ENCODE results near the gene INIP. TPM values are rescaled to one million over a fixed set of nuclear protein-coding genes. Genes with fewer than 3 reads are reported as not detected.

Gene INIP
- total and polyA plus RNA-seq, 2 experiments from 2014 or later, result 16.7 to 30.4 TPM

- TF ChIP-seq CREB1 (CRISPR knock-in tag; IDR thresholded peaks at IDR 0.05; ENCODE audit: low read depth) (no peak), ZNF114 (CRISPR knock-in tag; IDR thresholded peaks at IDR 0.05) (no peak), STAT1 (IDR thresholded peaks at IDR 0.05; ENCODE audit: unreplicated experiment) (no peak), EZH2 (IDR thresholded peaks at IDR 0.05; ENCODE audit: low read depth, unreplicated experiment) (no peak), JUNB (IDR thresholded peaks at IDR 0.05; ENCODE audit: unreplicated experiment) (no peak), ZNF331 (CRISPR knock-in tag; IDR thresholded peaks at IDR 0.05; ENCODE audit: low read depth) (no peak)
Observed at GRCh38 chr9:112719696-112720095, 1.8 kb upstream of the INIP start (continued).

DNA sequence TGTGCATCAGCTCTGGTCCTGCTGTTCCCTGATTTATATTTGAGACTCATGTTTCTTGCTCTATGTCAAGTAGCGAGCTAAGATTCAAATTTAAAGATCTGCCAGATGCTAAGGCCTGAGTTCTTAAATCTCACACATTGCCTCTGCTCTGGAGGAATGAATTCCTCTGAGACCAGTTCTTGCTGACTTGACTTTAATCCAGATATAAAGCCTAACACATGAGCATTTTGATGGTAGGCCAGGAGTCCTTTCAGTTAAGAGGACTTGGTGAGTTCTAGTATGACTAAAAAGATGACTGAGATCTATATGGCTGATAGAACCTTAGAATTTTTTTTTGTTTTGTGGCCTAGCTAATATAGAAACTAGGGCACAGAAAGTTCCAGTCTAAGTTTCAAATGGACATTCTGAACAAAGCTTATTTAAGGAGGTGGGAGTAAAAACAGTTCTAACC lies 1.3 kb upstream of the INIP start:
- Histone ChIP-seq H3K27ac (ENCODE audit: low read depth) (no peak overlapping the region), H3K4me1 (ENCODE audit: insufficient read depth) (no peaks in the 10 kb centered on the region), H4K20me1 (replicated peaks; ENCODE audit: insufficient read depth) (no peaks in the 10 kb centered on the region), H3K4me3 (no peak overlapping the region), H3K9me2 (ENCODE audit: insufficient read depth) (no peaks in the 10 kb centered on the region), H3K4me2 (no peak overlapping the region), H2AFZ (no peak overlapping the region), H3F3A (replicated peaks; ENCODE audit: low read depth) (0 out of 2 replicates have a peak, but pooled peaks cover 6% of the 10 kb centered on the region), H3K27me3 (ENCODE audit: insufficient read depth) (no peaks in the 10 kb centered on the region), H3K79me2 (replicated peaks; ENCODE audit: insufficient read depth) (peaks cover 18% of the 10 kb centered on the region), H3K36me3 (ENCODE audit: insufficient read depth) (no peaks in the 10 kb centered on the region; the same call in 1 of the 2 replicates)
- H3K4me1 Mint-ChIP-seq, result no peaks in the 10 kb centered on the region
- no peak for TF ChIP-seq EZH2 (IDR thresholded peaks at IDR 0.05; ENCODE audit: low read depth, unreplicated experiment)
- H3K27me3 Mint-ChIP-seq (ENCODE audit: insufficient read depth, low read depth, poor library complexity), result no peaks in the 10 kb centered on the region
- no peak for ATAC-seq
- no peaks in the 10 kb centered on the region for H3K9me3 Mint-ChIP-seq
- H3K36me3 Mint-ChIP-seq (ENCODE audit: low read depth), result peaks cover 3% of the 10 kb centered on the region; the same call in 2 of the 3 replicates
- no peak for DNase-seq (ENCODE audit: low spot score)
- H3K4me3 Mint-ChIP-seq, result no peak overlapping the region
- H3K27ac Mint-ChIP-seq, result no peak overlapping the region

DNA sequence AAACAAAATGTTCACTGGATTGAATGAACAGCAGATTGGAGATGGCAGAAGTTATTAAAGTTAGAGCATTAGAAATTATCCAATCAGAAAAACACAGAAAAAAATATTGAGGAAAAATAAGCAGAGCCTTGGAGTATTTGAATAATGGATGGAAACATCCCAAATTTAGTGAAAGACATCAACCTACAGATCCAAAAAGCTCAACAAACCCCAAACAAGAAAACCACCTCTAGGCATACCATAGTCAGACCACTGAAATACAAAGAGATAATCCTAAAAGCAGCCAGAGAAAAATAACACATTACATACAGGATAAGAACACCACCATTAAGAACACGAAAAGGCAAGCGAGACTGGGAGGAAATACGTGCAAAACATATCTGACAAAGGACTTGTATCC lies 5.2 kb downstream of the INIP start:
- Mint-ChIP-seq H3K9me3 (no peaks in the 10 kb centered on the region), H3K4me1 (peaks cover 6% of the 10 kb centered on the region; the same call in 1 of the 3 replicates), H3K27ac (no peak overlapping the region), H3K4me3 (no peak overlapping the region), H3K27me3 (ENCODE audit: insufficient read depth, low read depth, poor library complexity) (no peaks in the 10 kb centered on the region), H3K36me3 (ENCODE audit: low read depth) (peaks cover 3% of the 10 kb centered on the region; the same call in 2 of the 3 replicates)
- Histone ChIP-seq H3K79me2 (replicated peaks; ENCODE audit: insufficient read depth) (peaks cover 50% of the 10 kb centered on the region), H3K27ac (ENCODE audit: low read depth) (no peak overlapping the region), H3K27me3 (ENCODE audit: insufficient read depth) (no peaks in the 10 kb centered on the region), H3F3A (replicated peaks; ENCODE audit: low read depth) (no peaks in the 10 kb centered on the region), H3K9me2 (ENCODE audit: insufficient read depth) (no peaks in the 10 kb centered on the region), H3K4me2 (no peak overlapping the region), H3K4me1 (ENCODE audit: insufficient read depth) (no peaks in the 10 kb centered on the region), H4K20me1 (replicated peaks; ENCODE audit: insufficient read depth) (peaks cover 5% of the 10 kb centered on the region; the same call in 1 of the 2 replicates), H3K36me3 (ENCODE audit: insufficient read depth) (no peaks in the 10 kb centered on the region; the same call in 1 of the 2 replicates), H2AFZ (no peak overlapping the region), H3K4me3 (no peak overlapping the region)
- no peak for TF ChIP-seq ZNF331 (CRISPR knock-in tag; IDR thresholded peaks at IDR 0.05; ENCODE audit: low read depth)
- no peak for DNase-seq (ENCODE audit: low spot score)
- ATAC-seq, result no peak

DNA sequence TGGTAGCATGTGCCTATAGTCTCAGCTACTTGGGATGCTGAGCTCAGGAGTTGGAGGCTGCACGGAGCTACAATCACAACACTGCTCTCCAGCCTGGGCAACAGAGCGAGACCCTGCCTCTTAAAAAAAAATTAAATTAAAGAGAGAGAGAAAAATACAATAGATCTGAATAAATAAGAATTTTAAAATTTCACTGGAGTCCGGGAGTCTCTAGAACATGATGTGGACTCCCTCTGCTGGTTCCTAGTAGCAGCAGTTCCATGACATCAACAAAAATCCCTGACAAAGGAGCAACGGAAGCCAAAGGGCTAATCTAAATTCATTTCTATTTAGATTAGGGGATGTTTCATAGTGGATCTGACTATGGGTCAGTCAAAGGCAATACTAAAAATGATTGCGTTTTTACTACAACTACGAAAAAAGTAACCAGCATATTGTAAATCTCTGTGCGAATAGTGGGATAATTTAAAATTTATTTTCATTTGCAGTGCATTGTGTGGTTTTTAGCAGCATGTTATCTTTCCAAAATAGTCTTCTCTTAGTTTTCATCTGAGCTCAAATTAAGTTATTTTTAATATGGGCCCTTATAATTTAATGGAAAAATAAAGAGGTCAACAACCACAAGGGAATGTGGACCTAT lies 6.7 kb downstream of the INIP start:
- DNase-seq (ENCODE audit: low spot score), result peak; percentile 60
- Histone ChIP-seq H3K4me3 (no peak overlapping the region), H3K36me3 (ENCODE audit: insufficient read depth) (no peaks in the 10 kb centered on the region; the same call in 1 of the 2 replicates), H3K27me3 (ENCODE audit: insufficient read depth) (no peaks in the 10 kb centered on the region), H4K20me1 (replicated peaks; ENCODE audit: insufficient read depth) (peaks cover 5% of the 10 kb centered on the region; the same call in 1 of the 2 replicates), H3K4me2 (no peak overlapping the region), H3K4me1 (ENCODE audit: insufficient read depth) (no peaks in the 10 kb centered on the region), H2AFZ (no peak overlapping the region), H3K27ac (ENCODE audit: low read depth) (no peak overlapping the region), H3F3A (replicated peaks; ENCODE audit: low read depth) (no peaks in the 10 kb centered on the region), H3K79me2 (replicated peaks; ENCODE audit: insufficient read depth) (peaks cover 38% of the 10 kb centered on the region), H3K9me2 (ENCODE audit: insufficient read depth) (no peaks in the 10 kb centered on the region)
- Mint-ChIP-seq H3K4me3 (no peak overlapping the region; the same call in 2 of the 3 replicates), H3K4me1 (peaks cover 6% of the 10 kb centered on the region; the same call in 1 of the 3 replicates), H3K27ac (no peak overlapping the region), H3K36me3 (ENCODE audit: low read depth) (peaks cover under 1% of the 10 kb centered on the region; the same call in 2 of the 3 replicates), H3K27me3 (ENCODE audit: insufficient read depth, low read depth, poor library complexity) (no peaks in the 10 kb centered on the region), H3K9me3 (no peaks in the 10 kb centered on the region)
- ATAC-seq, result peak; percentile 48; the same call in 2 of the 3 replicates
- no peak for TF ChIP-seq ZNF114 (CRISPR knock-in tag; IDR thresholded peaks at IDR 0.05)
- peak; percentile 65 to 66 for TF ChIP-seq CTCF (conservative IDR thresholded peaks at IDR 0.05; ENCODE audit: low read depth in 2 of 2)

All from GM23338 (cell line).